Glutamatergic neuron (in vitro differentiated cells): ENCODE data around the gene IL16. TPM values are rescaled to one million over a fixed set of nuclear protein-coding genes. Genes with fewer than 3 reads are reported as not detected.

Experiments used
- DNase-seq: peaks from one replicate; pipeline ENCODE4 v3.0.0; 2022
- H3K27ac Mint-ChIP-seq: one replicate; pipeline ENCODE4 v1.8.0; 2020; ENCODE audit warnings: mild to moderate bottlenecking, mixed read lengths, inconsistent platforms; ENCODE audit not compliant: unreplicated experiment
- H3K27me3 Mint-ChIP-seq: one replicate; pipeline ENCODE4 v1.8.0; 2020; ENCODE audit warnings: mild to moderate bottlenecking, moderate library complexity, mixed read lengths, inconsistent platforms; ENCODE audit not compliant: unreplicated experiment
- H3K36me3 Mint-ChIP-seq: one replicate; pipeline ENCODE4 v1.8.0; 2020; ENCODE audit warnings: mild to moderate bottlenecking, mixed read lengths, inconsistent platforms; ENCODE audit not compliant: unreplicated experiment
- H3K4me1 Mint-ChIP-seq: one replicate; pipeline ENCODE4 v1.8.0; 2020; ENCODE audit warnings: mild to moderate bottlenecking, low read depth, mixed read lengths, inconsistent platforms; ENCODE audit not compliant: unreplicated experiment
- H3K4me3 Mint-ChIP-seq: one replicate; pipeline ENCODE4 v1.8.0; 2020; ENCODE audit warnings: mild to moderate bottlenecking, mixed read lengths, inconsistent platforms; ENCODE audit not compliant: unreplicated experiment
- H3K9me3 Mint-ChIP-seq: one replicate; pipeline ENCODE4 v1.8.0; 2020; ENCODE audit warnings: mild to moderate bottlenecking, moderate library complexity, mixed read lengths, inconsistent platforms; ENCODE audit not compliant: unreplicated experiment
- total RNA-seq: library from RNA; stranded (reverse); fragmentation: NEBNext Ultra II Directional; extraction: Animal tissue kit (Norgen Biotek cat#: 25700); gene quantifications from one replicate; pipeline ENCODE4 v1.2.1, GENCODE V29; 2021; ENCODE audit not compliant: unreplicated experiment
- TF ChIP-seq, protein P1 (sequence below): fragments of 200-600 bp; sonication (generic); IDR thresholded peaks from one replicate; pipeline ENCODE4 v1.5.0; 2021; ENCODE audit not compliant: partially characterized antibody, unreplicated experiment

Gene IL16
- total RNA-seq, 1 donor from 2014 or later = 0.27 TPM

DNA sequence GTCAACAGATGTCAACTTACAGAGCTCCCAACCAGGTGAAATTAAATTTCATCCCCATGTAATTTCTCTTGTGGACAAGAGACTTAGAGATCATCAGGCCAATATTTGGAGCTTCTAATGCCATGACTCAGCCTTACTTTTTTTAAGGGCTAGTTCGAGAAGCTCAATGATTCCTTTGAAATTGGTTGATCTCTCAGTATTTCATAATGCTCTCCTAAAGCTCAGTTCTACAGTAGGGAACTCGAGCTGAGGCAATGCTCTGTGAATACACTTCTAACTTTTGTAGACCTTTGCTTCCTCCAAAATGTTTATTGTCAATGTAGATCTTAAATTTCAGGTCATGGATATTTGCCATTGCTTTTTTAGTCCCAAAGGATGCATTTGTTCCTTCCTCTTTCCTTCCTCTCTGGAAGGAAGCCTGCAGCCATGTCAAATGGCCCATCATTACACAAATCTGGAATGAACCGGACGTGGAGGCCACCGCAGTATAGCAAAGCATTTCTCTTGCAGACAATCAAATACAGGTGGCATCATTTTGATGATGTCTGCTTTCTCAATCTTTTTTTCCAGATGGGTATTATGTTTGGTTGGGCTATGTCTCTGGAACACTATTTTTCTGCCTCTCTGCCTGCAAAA lies 98.9 kb downstream of the IL16 start:
- no peak overlapping the region for H3K27ac Mint-ChIP-seq
- no peaks in the 10 kb centered on the region for H3K4me1 Mint-ChIP-seq
- H3K4me3 Mint-ChIP-seq = no peak overlapping the region
- peaks cover 3% of the 10 kb centered on the region for H3K27me3 Mint-ChIP-seq
- TF ChIP-seq, protein P1, sequence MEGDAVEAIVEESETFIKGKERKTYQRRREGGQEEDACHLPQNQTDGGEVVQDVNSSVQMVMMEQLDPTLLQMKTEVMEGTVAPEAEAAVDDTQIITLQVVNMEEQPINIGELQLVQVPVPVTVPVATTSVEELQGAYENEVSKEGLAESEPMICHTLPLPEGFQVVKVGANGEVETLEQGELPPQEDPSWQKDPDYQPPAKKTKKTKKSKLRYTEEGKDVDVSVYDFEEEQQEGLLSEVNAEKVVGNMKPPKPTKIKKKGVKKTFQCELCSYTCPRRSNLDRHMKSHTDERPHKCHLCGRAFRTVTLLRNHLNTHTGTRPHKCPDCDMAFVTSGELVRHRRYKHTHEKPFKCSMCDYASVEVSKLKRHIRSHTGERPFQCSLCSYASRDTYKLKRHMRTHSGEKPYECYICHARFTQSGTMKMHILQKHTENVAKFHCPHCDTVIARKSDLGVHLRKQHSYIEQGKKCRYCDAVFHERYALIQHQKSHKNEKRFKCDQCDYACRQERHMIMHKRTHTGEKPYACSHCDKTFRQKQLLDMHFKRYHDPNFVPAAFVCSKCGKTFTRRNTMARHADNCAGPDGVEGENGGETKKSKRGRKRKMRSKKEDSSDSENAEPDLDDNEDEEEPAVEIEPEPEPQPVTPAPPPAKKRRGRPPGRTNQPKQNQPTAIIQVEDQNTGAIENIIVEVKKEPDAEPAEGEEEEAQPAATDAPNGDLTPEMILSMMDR = no peak
- no peaks in the 10 kb centered on the region for H3K36me3 Mint-ChIP-seq
- H3K9me3 Mint-ChIP-seq = peaks cover 4% of the 10 kb centered on the region
- DNase-seq = no peak

DNA sequence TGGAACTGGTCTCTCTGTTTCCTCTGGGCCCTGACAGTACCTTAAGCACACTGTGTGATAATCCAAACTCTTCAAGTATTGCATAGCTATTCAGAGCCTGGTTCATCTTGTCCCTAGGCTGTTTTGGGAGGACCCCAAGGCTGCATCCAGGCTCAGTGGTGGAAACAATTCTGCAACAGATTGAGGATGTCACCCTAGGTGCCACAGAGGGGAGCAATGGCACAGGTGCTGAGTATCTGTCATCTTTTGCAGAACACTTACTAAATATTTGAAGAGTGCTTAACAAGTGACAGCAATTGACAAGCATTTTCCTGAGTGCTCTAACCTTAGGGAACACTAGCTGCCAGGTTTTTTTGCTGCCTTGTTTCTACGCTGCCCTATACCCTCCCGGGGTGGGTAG lies 99.5 kb downstream of the IL16 start:
- Mint-ChIP-seq H3K27me3 (peaks cover 3% of the 10 kb centered on the region), H3K9me3 (peaks cover 4% of the 10 kb centered on the region), H3K4me3 (no peak overlapping the region), H3K27ac (no peak overlapping the region), H3K4me1 (no peaks in the 10 kb centered on the region), H3K36me3 (no peaks in the 10 kb centered on the region)
- no peak for DNase-seq
- TF ChIP-seq, protein P1 = no peak

DNA sequence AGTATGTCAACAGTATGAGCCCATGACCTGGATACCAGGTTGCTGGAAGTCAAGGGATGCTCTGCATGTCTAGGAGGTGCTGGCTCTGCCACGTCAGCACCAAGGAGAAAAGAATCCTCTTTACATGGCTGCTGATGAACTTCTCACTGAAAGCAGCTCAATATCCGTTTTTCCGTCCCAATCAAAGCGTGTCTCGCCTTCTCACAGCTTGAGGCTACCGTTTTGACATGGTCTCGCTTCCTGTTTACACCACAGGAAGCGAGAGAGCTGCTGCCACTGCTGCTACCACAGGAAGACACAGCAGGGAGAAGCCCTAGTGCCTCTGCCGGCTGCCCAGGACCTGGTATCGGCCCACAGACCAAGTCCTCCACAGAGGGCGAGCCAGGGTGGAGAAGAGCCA lies 100.0 kb downstream of the IL16 start:
- no peak overlapping the region for H3K4me3 Mint-ChIP-seq
- TF ChIP-seq, protein P1 = no peak
- H3K27ac Mint-ChIP-seq = no peak overlapping the region
- peaks cover 4% of the 10 kb centered on the region for H3K9me3 Mint-ChIP-seq
- no peak for DNase-seq
- no peaks in the 10 kb centered on the region for H3K36me3 Mint-ChIP-seq
- H3K27me3 Mint-ChIP-seq = peaks cover 3% of the 10 kb centered on the region
- H3K4me1 Mint-ChIP-seq = no peaks in the 10 kb centered on the region

DNA sequence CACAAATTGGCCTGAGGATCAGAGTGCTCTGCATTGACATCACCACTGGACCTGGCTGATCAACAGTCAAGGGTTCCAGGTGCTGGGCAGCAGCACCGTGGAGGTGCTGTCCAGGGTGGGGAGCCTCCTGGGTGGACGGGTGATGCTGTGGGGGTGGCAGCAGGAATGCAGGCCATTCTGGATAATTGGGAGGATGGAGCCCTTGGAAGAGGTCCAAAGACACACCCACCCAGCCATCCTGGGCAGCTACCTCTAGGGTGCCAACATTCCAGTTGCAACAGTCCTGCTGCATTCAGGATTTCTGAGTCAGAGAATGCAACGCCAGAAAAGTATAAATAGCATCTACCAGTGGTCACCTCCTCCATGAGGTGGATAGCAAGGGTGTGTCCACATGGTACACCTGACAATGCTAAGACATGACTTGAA lies 100.5 kb downstream of the IL16 start:
- H3K27me3 Mint-ChIP-seq = peaks cover 3% of the 10 kb centered on the region
- no peaks in the 10 kb centered on the region for H3K4me1 Mint-ChIP-seq
- TF ChIP-seq, protein P1 = no peak
- H3K9me3 Mint-ChIP-seq = peaks cover 4% of the 10 kb centered on the region
- no peak overlapping the region for H3K4me3 Mint-ChIP-seq
- no peak overlapping the region for H3K27ac Mint-ChIP-seq
- DNase-seq = no peak
- no peaks in the 10 kb centered on the region for H3K36me3 Mint-ChIP-seq
